IMR-90 (cell line): ENCODE data around the gene HIVEP3. TPM values are rescaled to one million over a fixed set of nuclear protein-coding genes. Genes with fewer than 3 reads are reported as not detected.

Experiments used
- ATAC-seq: fragments of 200-7000 bp; cut with Tn5 transposase; 2 replicates; pipeline ENCODE4 v1.9.1; 2020; ENCODE audit warnings: low read depth, mild to moderate bottlenecking, moderate library complexity
- BruUV-seq: library from RNA; stranded (reverse); fragments of 400-500 nt; replicated peaks from 2 replicates; lab custom pipeline; 2021; lab: Mats Ljungman, UMichigan
- CTCF ChIA-PET: fragments of 300-600 bp; formaldehyde crosslinking; extraction: SDS; loops from one replicate; lab custom pipeline; 2021; ENCODE audit warnings: antibody characterized with exemption; lab: Yijun Ruan, JAX
- POLR2A ChIA-PET: fragments of 300-600 bp; sonication (Branson Sonifier 250); formaldehyde crosslinking; loops from one replicate; lab custom pipeline; 2022; ENCODE audit warnings: antibody characterized with exemption; ENCODE audit not compliant: unreplicated experiment; lab: Charles Lee
- DNase-seq: peaks from one replicate; pipeline ENCODE4 v3.0.0; 2013
- H2AFZ ChIP-seq: replicated peaks from 2 replicates; pipeline ENCODE3; 2013; ENCODE audit warnings: low read length, mild to moderate bottlenecking; ENCODE audit not compliant: poor library complexity
- H2AK5ac ChIP-seq: 2 replicates; pipeline ENCODE4 v1.6.1; 2013; ENCODE audit warnings: low read depth, low read length, inconsistent platforms
- H2AK9ac ChIP-seq: replicated peaks from 2 replicates; pipeline ENCODE3; 2013; ENCODE audit warnings: mild to moderate bottlenecking, low read depth, low read length, moderate library complexity; ENCODE audit not compliant: poor library complexity
- H2BK120ac ChIP-seq: 2 replicates; pipeline ENCODE4 v1.6.1; 2013; ENCODE audit warnings: low read depth, low read length, inconsistent platforms
- H2BK15ac ChIP-seq: 3 replicates; pipeline ENCODE4 v1.6.1; 2013; ENCODE audit warnings: low read depth, low read length, inconsistent platforms
- H2BK20ac ChIP-seq: 2 replicates; pipeline ENCODE4 v1.6.1; 2013; ENCODE audit warnings: low read depth, mild to moderate bottlenecking, inconsistent platforms, low read length, moderate library complexity
- H2BK5ac ChIP-seq: 2 replicates; pipeline ENCODE4 v1.6.1; 2013; ENCODE audit warnings: mild to moderate bottlenecking, low read depth, low read length, inconsistent platforms; ENCODE audit not compliant: poor library complexity, severe bottlenecking
- H3K14ac ChIP-seq: replicated peaks from 2 replicates; pipeline ENCODE4 v1.6.1; 2013; ENCODE audit warnings: low read depth, low read length, inconsistent platforms
- H3K18ac ChIP-seq: 2 replicates; pipeline ENCODE4 v1.6.1; 2013; ENCODE audit warnings: low read depth, low read length, control low read depth
- H3K23ac ChIP-seq: 2 replicates; pipeline ENCODE4 v1.6.1; 2013; ENCODE audit warnings: low read depth, low read length, inconsistent platforms
- H3K27ac ChIP-seq: 2 replicates; pipeline ENCODE4 v1.5.1; 2013; ENCODE audit warnings: mild to moderate bottlenecking, control low read depth, low read length; ENCODE audit not compliant: insufficient read depth
- H3K27me3 ChIP-seq: 2 replicates; pipeline ENCODE4 v1.6.1; 2013; ENCODE audit warnings: low read length; ENCODE audit not compliant: control insufficient read depth, insufficient read depth
- H3K36me3 ChIP-seq: 2 replicates; pipeline ENCODE4 v1.6.1; 2013; ENCODE audit warnings: low read length, mixed read lengths; ENCODE audit not compliant: control insufficient read depth, insufficient read depth
- H3K4ac ChIP-seq: 2 replicates; pipeline ENCODE4 v1.6.1; 2013; ENCODE audit warnings: low read depth, low read length, inconsistent platforms
- H3K4me1 ChIP-seq: 2 replicates; pipeline ENCODE4 v1.6.1; 2013; ENCODE audit warnings: low read length, mixed read lengths; ENCODE audit not compliant: control insufficient read depth, insufficient read depth
- H3K4me2 ChIP-seq: 2 replicates; pipeline ENCODE4 v1.6.1; 2013; ENCODE audit warnings: low read depth, mild to moderate bottlenecking, control low read depth, low read length, moderate library complexity
- H3K4me3 ChIP-seq: 2 replicates; pipeline ENCODE4 v1.5.1; 2013; ENCODE audit warnings: low read depth, mild to moderate bottlenecking, control low read depth, low read length, moderate library complexity; ENCODE audit not compliant: insufficient read depth
- H3K56ac ChIP-seq: 2 replicates; pipeline ENCODE4 v1.6.1; 2013; ENCODE audit warnings: low read length, inconsistent platforms; ENCODE audit not compliant: insufficient read depth; ENCODE audit errors: extremely low read depth
- H3K79me1 ChIP-seq, 2 experiments: 2 replicates each; pipeline ENCODE4 v1.6.1; 2013; ENCODE audit warnings: low read length in 2 of 2, inconsistent platforms in 1 of 2, low read depth in 1 of 2
- H3K9ac ChIP-seq: 2 replicates; pipeline ENCODE4 v1.6.1; 2013; ENCODE audit warnings: low read depth, low read length, control low read depth
- H3K9me1 ChIP-seq: 2 replicates; pipeline ENCODE4 v1.6.1; 2013; ENCODE audit warnings: low read length, inconsistent platforms; ENCODE audit not compliant: insufficient read depth
- H3K9me3 ChIP-seq: 2 replicates; pipeline ENCODE4 v1.6.1; 2013; ENCODE audit warnings: low read length; ENCODE audit not compliant: control insufficient read depth, insufficient read depth
- H4K20me1 ChIP-seq: 2 replicates; pipeline ENCODE4 v1.6.1; 2013; ENCODE audit warnings: low read length, inconsistent platforms; ENCODE audit not compliant: insufficient read depth
- H4K5ac ChIP-seq: 2 replicates; pipeline ENCODE4 v1.6.1; 2013; ENCODE audit warnings: mild to moderate bottlenecking, low read depth, low read length, control low read depth
- H4K8ac ChIP-seq, 2 experiments: 2 replicates each; pipeline ENCODE4 v1.6.1; 2013; ENCODE audit warnings: low read depth in 2 of 2, low read length in 2 of 2, control low read depth in 1 of 2, inconsistent platforms in 1 of 2
- H4K91ac ChIP-seq: 2 replicates; pipeline ENCODE4 v1.6.1; 2013; ENCODE audit warnings: low read depth, low read length, inconsistent platforms; ENCODE audit not compliant: insufficient read depth
- BHLHE40 ChIP-seq: fragments of 150-350 bp; IDR thresholded peaks from 2 replicates; pipeline ENCODE4 v1.6.1; 2016; ENCODE audit warnings: mild to moderate bottlenecking, low read depth, low read length
- CEBPB ChIP-seq: IDR thresholded peaks from 2 replicates; pipeline ENCODE4 v1.6.1; 2012; ENCODE audit warnings: low read depth, low read length, improper control_type of control experiment
- CHD1 ChIP-seq: IDR thresholded peaks from 2 replicates; pipeline ENCODE4 v1.6.1; 2012; ENCODE audit warnings: low read depth, low read length, improper control_type of control experiment
- CTCF ChIP-seq: conservative IDR thresholded peaks from 2 replicates; pipeline ENCODE4 v1.5.1; 2012; ENCODE audit warnings: mild to moderate bottlenecking, low read depth, low read length, improper control_type of control experiment
- FOS ChIP-seq: fragments of 150-350 bp; IDR thresholded peaks from 2 replicates; pipeline ENCODE4 v1.6.1; 2016; ENCODE audit warnings: low read depth, low read length
- MAFK ChIP-seq: IDR thresholded peaks from 2 replicates; pipeline ENCODE4 v1.6.1; 2012; ENCODE audit warnings: low read depth, low read length, improper control_type of control experiment
- MAZ ChIP-seq: IDR thresholded peaks from 2 replicates; pipeline ENCODE4 v1.6.1; 2012; ENCODE audit warnings: low read depth, mild to moderate bottlenecking, low read length, improper control_type of control experiment, moderate library complexity, borderline replicate concordance
- MXI1 ChIP-seq: IDR thresholded peaks from 2 replicates; pipeline ENCODE4 v1.6.1; 2012; ENCODE audit warnings: low read depth, mild to moderate bottlenecking, low read length, moderate library complexity, borderline replicate concordance
- NFE2L2 ChIP-seq: fragments of 150-350 bp; IDR thresholded peaks from 2 replicates; pipeline ENCODE4 v1.6.1; 2016; ENCODE audit warnings: low read depth, mild to moderate bottlenecking, low read length
- POLR2A ChIP-seq: IDR thresholded peaks from 2 replicates; pipeline ENCODE4 v1.6.1; 2012; ENCODE audit warnings: mild to moderate bottlenecking, low read depth, low read length
- RAD21 ChIP-seq: IDR thresholded peaks from 2 replicates; pipeline ENCODE4 v1.6.1; 2012; ENCODE audit warnings: low read length, improper control_type of control experiment
- RCOR1 ChIP-seq: IDR thresholded peaks from 2 replicates; pipeline ENCODE4 v1.6.1; 2012; ENCODE audit warnings: mild to moderate bottlenecking, low read length, improper control_type of control experiment; ENCODE audit not compliant: insufficient replicate concordance
- RFX5 ChIP-seq: IDR thresholded peaks from 2 replicates; pipeline ENCODE4 v1.8.0; 2012; ENCODE audit warnings: low read depth, mild to moderate bottlenecking, low read length, moderate library complexity
- SMC3 ChIP-seq: fragments of 150-350 bp; IDR thresholded peaks from 2 replicates; pipeline ENCODE4 v1.6.1; 2016; ENCODE audit warnings: low read depth, mild to moderate bottlenecking, antibody characterized with exemption, low read length, moderate library complexity
- USF2 ChIP-seq: fragments of 150-350 bp; IDR thresholded peaks from 2 replicates; pipeline ENCODE4 v1.6.1; 2017; ENCODE audit warnings: mild to moderate bottlenecking, antibody characterized with exemption, low read length, low read depth
- WGBS, 2 experiments: methylation state at CpG; one replicate each; pipeline versions ENCODE4 v1.1.5 to v1.1.7; 2013; ENCODE audit warnings: missing lambda C conversion rate in 2 of 2; ENCODE audit not compliant: insufficient read length in 1 of 2; ENCODE audit errors: extremely low coverage in 2 of 2; 5-methylcytosine and 5-hydroxymethylcytosine counted together
- dilution Hi-C: fragments of 300-500 bp; cut with HindIII; formaldehyde crosslinking; loops from one replicate; pipeline ENCODE4 v1.14.3; 2018; ENCODE audit warnings: low sequenced_read_pairs; ENCODE audit not compliant: unreplicated experiment
- in situ Hi-C: fragments of 300-500 bp; cut with MboI; formaldehyde crosslinking; loops from 3 replicates; pipeline ENCODE4 v1.14.3; 2019; ENCODE audit warnings: low sequenced_read_pairs, inconsistent platforms, mixed read lengths
- intact Hi-C: fragments of 100-400 bp; cut with micrococcal nuclease; formaldehyde crosslinking; loops from 2 replicates; pipeline ENCODE4 v1.10.0; 2022
- polyA plus RNA-seq, 3 experiments: library from polyadenylated mRNA; depleted of rRNA; stranded (reverse); fragments of >200 nt; gene quantifications; 2 replicates each; pipeline ENCODE4 v1.2.3, GENCODE V29; 2012; ENCODE audit warnings: low replicate concordance in 1 of 3
- total RNA-seq: library from RNA; depleted of rRNA; stranded (reverse); fragments of >200 nt; gene quantifications from 2 replicates; pipeline ENCODE4 v1.2.3, GENCODE V29; 2012
- TF ChIP-seq, protein P1 (sequence below): fragments of 150-350 bp; IDR thresholded peaks from 2 replicates; pipeline ENCODE4 v1.6.1; 2016; ENCODE audit warnings: low read depth, mild to moderate bottlenecking, low read length, moderate library complexity, borderline replicate concordance

Gene HIVEP3
- total and polyA plus RNA-seq, 2 of the 4 experiments (the other 2 are of a cell fraction) = 1.4 to 4.0 TPM

DNA sequence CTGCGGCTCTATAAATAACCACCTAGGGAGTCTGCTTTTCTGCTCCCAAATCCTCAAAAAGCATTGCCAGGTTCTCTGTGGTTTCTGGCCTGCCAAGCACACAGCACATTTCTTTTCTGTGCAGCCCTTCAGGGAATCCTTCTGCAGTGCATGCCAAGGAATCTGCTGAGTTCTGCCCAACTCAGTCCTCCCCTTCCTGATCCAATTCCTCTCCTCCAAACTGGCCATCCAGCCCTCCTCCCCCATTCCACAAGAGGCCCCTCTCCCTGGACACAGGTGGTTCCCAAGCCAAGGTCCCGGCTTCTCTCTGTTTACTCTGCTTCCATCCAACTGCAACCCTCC is 61.8 kb downstream of the HIVEP3 start:
- Histone ChIP-seq H4K8ac (no peak overlapping the region), H3K23ac (no peak overlapping the region), H3K14ac (no peak overlapping the region), H4K5ac (no peak overlapping the region), H3K4me3 (no peak overlapping the region), H3K27ac (no peak overlapping the region), H2BK5ac (no peak overlapping the region), H3K9me3 (no peaks in the 10 kb centered on the region), H3K56ac (no peak overlapping the region), H2BK15ac (no peak overlapping the region), H4K20me1 (no peaks in the 10 kb centered on the region), H3K4me2 (no peak overlapping the region), H2BK120ac (no peak overlapping the region), H3K4me1 (peaks cover 5% of the 10 kb centered on the region), H4K91ac (no peak overlapping the region), H3K9ac (no peak overlapping the region), H2AK5ac (no peak overlapping the region), H2AFZ (no peak overlapping the region), H3K18ac (no peak overlapping the region), H3K9me1 (no peaks in the 10 kb centered on the region; the same call in 1 of the 2 replicates), H2BK20ac (no peak overlapping the region), H3K79me1 (no peaks in the 10 kb centered on the region), H2AK9ac (no peak overlapping the region), H3K4ac (no peak overlapping the region), H3K36me3 (no peaks in the 10 kb centered on the region), H3K27me3 (no peaks in the 10 kb centered on the region; the same call in 1 of the 2 replicates)
- 67% methylated on average over 1 of the region's 2 CpGs; no CpG with 5 or more reads in 1 of the 2 experiments for WGBS, 2 experiments
- BruUV-seq = no TSS peak
- no peak for DNase-seq
- dilution Hi-C loops = no loop called here
- TF ChIP-seq, protein P1, sequence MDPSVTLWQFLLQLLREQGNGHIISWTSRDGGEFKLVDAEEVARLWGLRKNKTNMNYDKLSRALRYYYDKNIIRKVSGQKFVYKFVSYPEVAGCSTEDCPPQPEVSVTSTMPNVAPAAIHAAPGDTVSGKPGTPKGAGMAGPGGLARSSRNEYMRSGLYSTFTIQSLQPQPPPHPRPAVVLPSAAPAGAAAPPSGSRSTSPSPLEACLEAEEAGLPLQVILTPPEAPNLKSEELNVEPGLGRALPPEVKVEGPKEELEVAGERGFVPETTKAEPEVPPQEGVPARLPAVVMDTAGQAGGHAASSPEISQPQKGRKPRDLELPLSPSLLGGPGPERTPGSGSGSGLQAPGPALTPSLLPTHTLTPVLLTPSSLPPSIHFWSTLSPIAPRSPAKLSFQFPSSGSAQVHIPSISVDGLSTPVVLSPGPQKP = no peak
- TF ChIP-seq SMC3 = no peak
- TF ChIP-seq MAFK = no peak
- TF ChIP-seq CEBPB = no peak
- no peak for TF ChIP-seq NFE2L2
- no peak for TF ChIP-seq CHD1
- no peak for TF ChIP-seq USF2
- TF ChIP-seq RCOR1 = no peak
- TF ChIP-seq MXI1 = no peak
- TF ChIP-seq MAZ = no peak
- TF ChIP-seq RAD21 = no peak
- no peak for TF ChIP-seq BHLHE40
- TF ChIP-seq POLR2A = no peak
- TF ChIP-seq FOS = no peak
- TF ChIP-seq RFX5 = no peak
- no peak for TF ChIP-seq CTCF
- intact Hi-C loops = no loop called here
- in situ Hi-C loops = no loop called here
- ATAC-seq = no peak
- CTCF ChIA-PET = no interaction called here
- POLR2A ChIA-PET = no interaction called here
